Omental fat pad (tissue), 4 donors: ENCODE results near the gene IDS. TPM values are rescaled to one million over a fixed set of nuclear protein-coding genes. Genes with fewer than 3 reads are reported as not detected.

Source experiments
- ATAC-seq: fragments of 150-250 bp; one replicate; pipeline ENCODE4 v1.9.1; 2016; ENCODE audit warnings: mild to moderate bottlenecking, moderate library complexity; ENCODE audit not compliant: low FRiP score
- DNase-seq: peaks from one replicate; pipeline ENCODE4 v3.0.0-alpha.2; 2019; ENCODE audit warnings: low spot score
- total RNA-seq, 4 donors: library from RNA; depleted of rRNA; stranded (reverse); fragments of >200 nt; gene quantifications; one replicate each; pipeline ENCODE4 v1.1.0, GENCODE V29; 2016
- TF ChIP-seq, protein P1 (sequence below), 3 donors: fragments of 450-650 bp; IDR thresholded peaks; one replicate each; pipeline ENCODE4 v1.5.1; 2016 to 2017; ENCODE audit warnings: antibody characterized with exemption in 3 of 3, mild to moderate bottlenecking in 3 of 3, moderate library complexity in 2 of 3

IDS gene
- total RNA-seq, 4 donors from 2014 or later, result 39.0 to 67.5 (median 56.1) TPM

DNA sequence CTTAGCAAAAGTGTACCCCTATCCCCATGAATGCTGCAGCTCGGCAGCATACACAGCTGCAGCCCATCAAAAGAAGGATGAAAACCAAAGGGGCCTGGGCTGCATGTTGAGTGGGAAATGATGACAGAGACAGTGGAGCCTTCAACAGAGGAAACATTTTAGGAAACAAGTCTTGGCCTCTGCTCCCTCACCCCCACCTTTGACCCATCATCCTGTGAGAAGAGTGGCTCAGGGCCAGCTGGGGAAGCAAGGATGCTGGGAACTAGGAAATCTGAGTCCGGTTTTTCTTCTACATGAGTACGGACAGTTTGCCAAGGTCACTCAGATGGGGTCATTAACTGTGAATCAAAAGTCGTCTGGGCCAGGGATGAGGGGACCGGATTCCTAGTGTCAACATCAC lies 37.2 kb downstream of the IDS start:
- ATAC-seq (peak; percentile 47), DNase-seq (no peak)
- TF ChIP-seq, protein P1, sequence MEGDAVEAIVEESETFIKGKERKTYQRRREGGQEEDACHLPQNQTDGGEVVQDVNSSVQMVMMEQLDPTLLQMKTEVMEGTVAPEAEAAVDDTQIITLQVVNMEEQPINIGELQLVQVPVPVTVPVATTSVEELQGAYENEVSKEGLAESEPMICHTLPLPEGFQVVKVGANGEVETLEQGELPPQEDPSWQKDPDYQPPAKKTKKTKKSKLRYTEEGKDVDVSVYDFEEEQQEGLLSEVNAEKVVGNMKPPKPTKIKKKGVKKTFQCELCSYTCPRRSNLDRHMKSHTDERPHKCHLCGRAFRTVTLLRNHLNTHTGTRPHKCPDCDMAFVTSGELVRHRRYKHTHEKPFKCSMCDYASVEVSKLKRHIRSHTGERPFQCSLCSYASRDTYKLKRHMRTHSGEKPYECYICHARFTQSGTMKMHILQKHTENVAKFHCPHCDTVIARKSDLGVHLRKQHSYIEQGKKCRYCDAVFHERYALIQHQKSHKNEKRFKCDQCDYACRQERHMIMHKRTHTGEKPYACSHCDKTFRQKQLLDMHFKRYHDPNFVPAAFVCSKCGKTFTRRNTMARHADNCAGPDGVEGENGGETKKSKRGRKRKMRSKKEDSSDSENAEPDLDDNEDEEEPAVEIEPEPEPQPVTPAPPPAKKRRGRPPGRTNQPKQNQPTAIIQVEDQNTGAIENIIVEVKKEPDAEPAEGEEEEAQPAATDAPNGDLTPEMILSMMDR (IDR thresholded peaks at IDR 0.05), result no peak

DNA sequence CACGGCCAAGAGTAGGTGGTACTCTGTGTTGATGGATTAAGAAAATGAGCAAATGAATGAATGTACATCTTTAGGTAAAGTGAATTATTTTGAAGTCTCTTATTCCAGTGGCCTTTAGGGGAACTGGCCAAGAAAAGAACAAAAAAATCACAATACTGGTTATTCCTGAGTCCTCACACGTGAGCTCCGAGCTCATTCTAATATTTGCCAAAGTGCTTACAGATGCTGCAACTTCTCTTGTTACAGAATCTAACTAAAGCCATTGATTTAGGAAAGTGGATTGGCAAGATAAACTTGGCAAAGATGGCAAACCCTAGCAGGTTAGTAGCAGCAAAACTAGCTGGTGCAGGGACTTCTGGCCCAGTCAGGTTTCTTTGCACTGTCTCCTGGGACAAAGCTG lies 37.6 kb downstream of the IDS start:
- no peak for ATAC-seq
- TF ChIP-seq, protein P1 (IDR thresholded peaks at IDR 0.05), result no peak
- no peak for DNase-seq

DNA sequence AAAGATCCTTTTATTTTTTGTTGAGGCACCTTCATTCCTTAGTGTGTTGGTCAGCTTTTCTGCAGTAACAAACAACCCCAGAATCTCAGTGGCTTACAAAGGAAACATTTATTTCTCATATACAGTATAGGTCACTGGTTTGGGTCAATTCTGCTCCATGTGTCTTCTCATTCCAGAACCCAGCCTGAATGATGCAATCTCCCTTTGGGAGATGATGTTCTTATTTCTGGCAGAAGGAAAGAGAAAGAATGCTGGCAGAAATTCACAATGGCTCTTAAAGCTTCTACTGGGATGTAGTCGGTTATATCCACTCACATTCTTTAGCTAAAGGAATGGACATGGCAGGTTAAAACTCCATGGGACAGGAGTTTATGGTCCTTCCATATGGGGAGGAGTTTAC lies 42.3 kb downstream of the IDS start:
- TF ChIP-seq, protein P1 (IDR thresholded peaks at IDR 0.05), result no peak
- no peak for DNase-seq
- no peak for ATAC-seq

DNA sequence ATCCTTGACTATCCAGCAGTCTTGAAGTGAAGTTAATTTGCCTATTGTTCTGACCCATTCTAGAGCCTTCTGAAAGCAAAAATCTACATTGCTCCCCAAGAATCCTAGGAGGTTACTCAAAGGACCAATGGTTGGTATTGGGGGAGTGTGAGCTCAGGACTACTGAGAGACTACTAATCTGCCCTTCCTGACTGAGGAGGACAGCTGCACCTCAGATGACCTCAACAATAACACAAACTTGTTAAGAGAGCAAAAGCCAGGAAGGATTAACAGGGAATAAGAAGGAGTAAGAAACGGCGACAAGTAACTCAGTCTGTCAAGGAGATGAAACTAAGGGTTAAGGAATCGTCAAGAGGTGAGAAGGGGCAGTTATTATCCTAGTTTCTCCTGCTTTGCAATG lies 43.4 kb downstream of the IDS start:
- TF ChIP-seq, protein P1 (IDR thresholded peaks at IDR 0.05), result no peak
- ATAC-seq (no peak), DNase-seq (no peak)

DNA sequence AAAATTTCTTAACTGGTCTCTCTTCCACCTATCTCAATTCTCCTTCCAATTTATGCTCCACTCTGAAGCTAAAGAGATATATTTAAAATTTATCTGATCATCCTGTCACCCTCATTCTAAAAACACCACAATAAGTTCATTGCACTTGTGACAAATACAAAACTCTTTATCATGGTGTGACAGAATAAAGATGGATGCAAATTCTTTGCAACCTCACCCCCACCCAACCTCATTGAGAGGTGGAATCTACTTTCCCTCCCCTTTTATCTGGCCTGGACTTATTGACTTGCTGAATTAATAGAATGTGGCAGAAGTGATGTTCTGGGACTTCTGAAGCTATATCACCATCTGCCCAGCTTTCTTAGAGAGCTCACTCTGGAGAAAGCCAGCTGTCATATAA lies 46.5 kb downstream of the IDS start:
- TF ChIP-seq, protein P1 (IDR thresholded peaks at IDR 0.05), result no peak
- no peak for ATAC-seq
- DNase-seq, result no peak

DNA sequence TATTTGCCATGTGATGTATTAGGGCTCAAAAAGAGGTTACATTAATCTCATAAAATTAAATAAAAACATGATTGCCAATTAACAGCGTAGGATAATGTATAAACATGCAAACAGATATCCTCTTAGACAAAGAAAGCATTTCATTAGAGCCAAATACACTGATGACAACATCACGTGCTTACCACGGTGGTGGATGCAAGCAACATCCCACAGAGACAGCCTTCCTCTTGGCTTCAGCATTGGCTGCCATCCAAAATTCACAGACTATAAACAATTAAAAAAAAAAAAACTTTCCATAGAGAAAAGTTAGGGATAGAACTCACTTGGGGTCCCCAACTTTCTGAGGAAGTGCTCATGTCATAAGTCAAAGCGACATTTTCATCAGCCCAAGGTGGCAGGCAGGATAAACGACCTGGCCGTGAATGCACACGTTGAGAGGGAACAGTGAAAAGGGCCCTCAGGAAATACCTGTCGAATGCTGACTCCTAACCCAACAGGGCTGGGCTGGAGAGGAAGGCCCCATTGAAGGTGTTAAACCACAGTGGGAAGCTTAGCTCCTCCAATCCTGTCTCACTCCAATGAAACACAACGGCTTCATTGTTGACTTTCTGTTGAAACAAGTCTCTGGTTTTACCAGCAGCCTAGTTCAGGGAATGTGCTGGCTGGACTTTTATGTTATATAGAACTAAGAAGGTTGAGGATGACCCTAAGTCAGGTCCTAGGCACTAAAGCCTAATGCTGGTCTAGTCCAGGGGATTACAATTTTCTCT lies 48.4 kb downstream of the IDS start:
- TF ChIP-seq, protein P1 (IDR thresholded peaks at IDR 0.05), result no peak
- no peak for ATAC-seq
- no peak for DNase-seq

DNA sequence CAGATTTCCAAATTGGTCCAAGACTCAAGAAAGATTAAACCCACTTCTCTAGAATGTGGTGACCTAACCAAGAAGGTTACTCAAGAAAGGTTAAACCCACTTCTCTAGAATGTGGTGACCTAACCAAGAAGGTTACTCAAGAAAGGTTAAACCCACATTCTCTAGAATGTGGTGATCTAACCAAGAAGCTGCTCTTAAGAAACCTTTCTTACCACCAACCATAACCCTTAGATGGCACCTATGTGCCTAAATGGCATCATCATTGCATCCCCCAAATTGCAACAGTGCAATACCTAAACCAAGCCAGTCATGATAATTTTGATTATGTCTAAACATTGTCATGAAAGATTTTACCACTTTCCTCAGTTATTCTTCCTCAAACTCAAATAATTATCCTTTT lies 49.2 kb downstream of the IDS start:
- ATAC-seq, result no peak
- DNase-seq, result no peak
- TF ChIP-seq, protein P1 (IDR thresholded peaks at IDR 0.05), result no peak
